ENCODE measurements around the gene FAM83E. TPM values are rescaled to one million over a fixed set of nuclear protein-coding genes. Genes with fewer than 3 reads are reported as not detected.
"Not testable (repeated sequence)": the region's sequence is repeated elsewhere in the genome, so short reads cannot be mapped to it uniquely, and the experiment has no call there.

FAM83E gene
- polyA plus RNA-seq, 3 donors = 1.9 to 2.0 (median 1.9) TPM

DNA sequence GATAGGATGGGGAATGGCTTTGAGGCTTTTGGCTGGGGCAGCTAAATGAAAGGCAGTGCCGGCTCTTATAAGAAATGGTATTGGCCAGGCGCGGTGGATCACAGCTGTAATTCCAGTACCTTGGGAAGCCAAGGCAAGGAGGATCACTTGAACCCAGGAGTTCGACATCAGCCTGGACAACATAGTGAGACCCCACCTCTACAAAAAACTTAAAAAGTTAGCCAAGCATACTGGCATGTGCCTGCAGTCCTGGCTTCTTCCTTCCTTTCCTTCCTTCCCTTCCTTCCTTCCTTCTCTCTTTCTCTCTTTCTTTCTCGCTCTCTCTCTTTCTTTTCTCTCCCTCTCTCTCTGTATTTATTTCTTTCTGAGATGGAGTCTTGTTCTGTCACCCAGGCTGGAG is 28.0 kb upstream of the FAM83E start:
- no peak for DNase-seq

DNA sequence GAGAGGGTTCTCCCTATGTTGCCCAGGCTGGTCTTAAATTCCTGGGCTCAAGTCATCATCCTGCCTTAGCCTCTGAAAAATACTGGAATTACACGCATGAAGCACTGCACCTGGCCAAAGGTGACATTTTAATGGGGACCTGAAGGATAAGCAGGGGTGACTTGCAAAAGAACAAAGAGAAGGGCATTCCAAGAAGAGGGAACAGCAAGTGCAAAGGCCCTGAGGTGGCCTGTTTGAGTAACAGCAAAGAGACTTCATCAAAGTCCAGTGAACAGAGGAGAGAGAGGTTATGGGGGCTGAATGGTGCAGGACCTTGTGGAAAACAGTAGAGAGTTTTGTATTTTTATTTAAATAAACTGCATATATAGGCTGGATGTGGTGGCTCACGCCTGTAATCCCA is 27.0 kb upstream of the FAM83E start:
- DNase-seq = no peak

DNA sequence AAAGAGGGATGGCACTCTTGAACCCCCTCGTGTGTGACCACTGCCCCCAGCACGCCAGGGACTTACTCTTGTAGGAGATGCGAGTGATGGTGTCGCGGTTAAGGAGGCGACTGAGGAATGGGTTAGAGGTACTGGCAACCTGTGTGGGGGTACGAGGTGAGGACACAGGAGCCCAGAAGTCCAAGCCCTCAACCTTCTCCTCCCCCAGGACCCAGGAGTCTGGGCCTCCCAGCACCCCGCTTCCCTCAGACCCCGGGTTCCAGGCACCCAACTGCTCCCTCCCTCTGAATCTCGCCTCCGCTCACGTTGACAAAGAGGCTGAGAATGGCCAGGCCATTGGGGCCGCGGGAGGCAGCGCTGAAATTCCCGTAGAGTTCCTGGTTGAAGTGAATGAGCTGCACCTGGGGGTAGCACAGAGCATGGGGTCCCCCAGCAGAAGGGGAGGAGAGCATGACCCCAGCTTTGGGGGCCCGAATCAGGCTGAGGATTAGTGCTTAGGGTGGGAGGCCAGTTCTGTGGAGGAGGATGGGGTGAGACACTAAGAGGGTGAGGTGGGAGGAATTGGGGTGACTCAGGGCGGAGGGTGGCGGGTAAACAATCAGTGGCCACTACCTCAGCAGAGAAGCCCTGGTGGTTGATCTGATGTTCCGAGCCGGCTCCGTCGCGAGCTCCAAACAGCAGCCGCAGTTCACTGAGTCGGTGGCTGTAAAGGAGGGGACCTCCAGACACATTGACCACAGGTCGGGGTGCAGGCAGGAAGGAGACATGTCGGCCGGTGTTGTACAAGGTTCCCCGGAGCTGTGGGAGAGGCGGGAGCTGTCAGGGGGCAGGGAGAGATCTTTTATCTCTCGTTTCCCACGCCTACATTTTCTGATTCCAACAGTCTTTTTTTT is 24.9 kb upstream of the FAM83E start:
- no peak for DNase-seq

DNA sequence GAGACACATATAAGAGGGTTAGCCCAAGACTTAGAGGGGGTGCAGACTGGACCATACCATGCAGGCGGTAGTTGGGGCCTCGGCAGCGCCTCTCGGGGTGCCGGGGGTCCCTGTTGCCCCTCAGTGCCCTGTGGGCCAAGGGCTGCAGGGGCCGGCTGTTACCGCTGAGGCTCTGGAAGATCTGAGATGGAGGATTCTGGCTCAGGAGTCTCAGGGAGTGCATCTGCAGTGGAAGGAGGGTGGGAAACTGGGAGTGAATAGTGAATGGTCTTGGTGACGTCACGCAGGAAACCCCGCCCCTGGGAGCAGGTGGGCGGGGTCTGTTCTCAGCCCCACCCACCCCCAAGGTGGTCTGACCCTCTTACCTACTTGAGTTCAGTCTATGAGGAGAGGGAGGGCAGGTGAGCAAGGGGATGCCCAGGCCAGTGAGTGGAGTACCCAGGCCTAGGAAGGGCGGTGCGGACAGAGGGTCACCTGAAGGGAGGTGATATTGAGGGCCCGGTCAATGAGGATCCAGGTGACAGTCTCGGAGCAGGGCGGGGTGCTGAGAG is 24.0 kb upstream of the FAM83E start:
- DNase-seq = no peak

DNA sequence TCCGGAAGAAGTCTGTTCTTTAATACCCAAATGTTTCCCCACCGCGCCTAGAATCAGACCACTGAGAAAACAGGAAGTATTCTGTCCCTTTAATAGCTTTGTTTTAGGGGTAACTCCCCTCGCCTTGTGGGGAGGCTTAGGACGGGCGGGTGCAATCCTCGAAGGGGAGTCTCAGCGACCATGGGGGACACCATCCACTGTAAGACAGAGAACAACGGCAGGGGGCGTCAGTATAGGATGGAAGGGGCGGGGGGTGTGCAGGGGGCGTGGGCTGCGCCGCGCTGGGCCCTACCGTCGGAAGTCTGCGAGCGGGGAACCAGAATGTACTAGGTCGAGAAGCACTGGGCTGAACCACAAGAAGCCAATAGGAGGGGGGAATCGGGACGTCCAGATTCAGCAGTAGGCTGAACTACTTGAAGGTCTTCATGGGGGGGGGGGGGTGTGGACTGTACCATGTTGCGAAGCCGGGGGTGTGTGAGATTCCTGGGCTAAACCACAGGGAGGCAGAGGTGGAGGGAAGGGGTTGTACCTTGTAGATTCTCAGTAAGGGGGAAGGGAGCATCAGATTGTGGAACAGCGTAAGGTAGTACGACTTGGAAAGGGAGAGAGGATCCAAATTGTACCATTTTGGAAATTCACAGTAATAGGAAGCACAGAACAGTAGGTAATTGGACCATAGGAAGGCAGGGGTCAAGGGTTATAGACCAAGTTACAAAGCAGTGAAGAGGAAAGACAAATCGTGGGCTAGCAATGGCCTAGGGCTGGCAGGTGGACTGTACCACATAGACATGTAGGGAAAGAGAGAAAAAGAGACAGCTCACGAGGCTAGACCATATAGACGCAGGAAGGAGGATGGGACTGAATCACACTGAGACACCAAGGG is 23.3 kb upstream of the FAM83E start:
- DNase-seq = peak; percentile 95

DNA sequence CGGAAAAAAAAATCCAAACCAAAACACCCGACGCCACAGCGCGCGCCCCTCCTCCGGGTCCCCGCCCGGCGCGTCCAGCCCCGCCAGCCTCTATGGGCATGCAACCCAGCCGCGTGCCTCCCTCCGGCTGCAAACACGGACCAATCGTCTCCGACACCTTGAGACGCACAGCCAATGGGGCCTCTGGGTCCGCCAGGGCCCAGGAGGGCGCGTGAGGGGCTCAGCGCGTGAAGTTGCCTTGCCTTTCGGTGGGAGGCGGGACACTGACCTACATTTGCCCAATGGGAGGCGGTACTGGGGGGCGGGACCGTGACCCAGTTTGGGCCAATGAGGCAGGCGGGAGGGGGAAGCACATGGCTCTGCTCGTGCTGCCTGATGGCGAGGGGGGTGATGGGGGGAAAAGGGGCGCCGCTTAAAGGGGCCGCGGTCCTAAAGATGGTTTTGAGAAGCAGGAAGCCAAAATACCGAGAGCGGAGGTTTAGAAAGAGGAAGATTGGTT is 22.6 kb upstream of the FAM83E start:
- peak; percentile 99 for DNase-seq

DNA sequence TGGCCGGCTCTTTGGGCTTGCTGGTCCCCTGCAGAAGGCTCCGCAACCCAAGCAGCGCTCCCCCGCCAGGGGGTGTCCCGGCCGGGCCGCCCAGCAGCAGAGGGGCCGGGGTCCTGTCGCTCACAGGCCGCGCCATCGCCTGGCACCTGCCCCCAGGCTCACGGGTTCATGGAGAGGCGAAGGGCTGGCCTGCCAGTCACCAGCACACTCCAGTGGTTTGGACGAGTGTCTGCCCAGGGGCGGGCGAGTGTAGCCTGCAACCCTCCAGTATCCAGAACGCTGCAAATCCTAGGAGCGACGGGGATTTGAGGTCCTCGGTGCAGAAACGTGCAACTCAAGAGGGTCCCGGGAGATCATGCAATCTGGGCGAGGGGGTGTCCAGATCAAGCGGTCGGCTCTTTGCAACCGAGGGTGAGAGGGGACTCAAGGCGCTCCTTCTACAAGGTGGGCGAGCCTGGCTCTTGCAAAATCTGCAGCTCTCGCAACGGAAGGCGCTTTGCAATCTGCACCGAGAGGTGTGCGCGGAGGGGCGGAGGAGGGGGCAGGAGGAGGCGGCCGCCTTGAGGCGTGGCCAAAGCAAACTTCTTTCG is 22.1 kb upstream of the FAM83E start, which contains the start of gene DBP:
Gene DBP, minus strand, starts transcription at position 521 of the 590 bp plus-strand sequence. Its CDS starts 385 bp downstream, at position 136.
- DNase-seq = no peak

DNA sequence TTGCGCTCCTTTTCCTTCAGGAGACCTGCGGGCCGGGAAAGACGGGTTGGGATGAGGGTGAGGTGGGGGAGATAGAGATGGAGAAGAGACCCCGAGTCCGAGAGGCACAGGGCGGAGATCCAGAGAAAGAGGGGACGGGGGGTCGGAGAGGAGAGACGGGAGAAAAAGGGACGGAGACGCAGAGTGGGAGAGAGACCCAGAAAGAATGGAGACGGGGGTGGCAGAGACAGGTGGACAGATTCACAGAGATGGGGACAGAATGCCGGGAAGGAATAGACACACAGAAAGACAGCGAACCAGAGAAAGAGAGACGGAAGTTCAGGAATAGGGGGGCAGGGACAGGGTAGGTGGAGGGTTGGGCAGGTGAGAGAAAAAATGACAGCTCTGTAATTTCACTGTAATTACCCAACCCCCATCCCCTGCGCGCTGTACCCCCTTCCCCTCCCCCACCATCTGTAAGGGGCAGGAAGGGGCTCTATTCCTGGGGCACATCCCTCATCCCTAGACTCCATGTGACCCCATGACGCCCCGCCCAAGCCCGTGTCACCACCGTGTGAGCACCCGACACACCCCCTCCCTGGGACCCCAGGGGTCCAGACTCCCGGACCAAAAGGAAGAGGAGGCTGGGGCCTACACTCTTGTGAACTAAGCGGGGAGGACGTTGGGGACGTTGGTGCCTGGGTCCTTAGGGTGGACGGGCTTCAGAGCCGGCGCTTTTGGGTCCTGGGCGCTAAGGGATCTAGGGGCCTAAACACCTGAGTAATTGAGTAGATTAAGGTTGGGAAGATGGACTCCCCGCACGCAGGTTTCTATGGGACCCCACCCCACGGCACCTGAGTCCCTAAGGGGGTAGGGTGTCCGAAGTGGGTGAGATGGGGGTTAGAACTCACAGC is 21.3 kb upstream of the FAM83E start:
- DNase-seq = no peak

DNA sequence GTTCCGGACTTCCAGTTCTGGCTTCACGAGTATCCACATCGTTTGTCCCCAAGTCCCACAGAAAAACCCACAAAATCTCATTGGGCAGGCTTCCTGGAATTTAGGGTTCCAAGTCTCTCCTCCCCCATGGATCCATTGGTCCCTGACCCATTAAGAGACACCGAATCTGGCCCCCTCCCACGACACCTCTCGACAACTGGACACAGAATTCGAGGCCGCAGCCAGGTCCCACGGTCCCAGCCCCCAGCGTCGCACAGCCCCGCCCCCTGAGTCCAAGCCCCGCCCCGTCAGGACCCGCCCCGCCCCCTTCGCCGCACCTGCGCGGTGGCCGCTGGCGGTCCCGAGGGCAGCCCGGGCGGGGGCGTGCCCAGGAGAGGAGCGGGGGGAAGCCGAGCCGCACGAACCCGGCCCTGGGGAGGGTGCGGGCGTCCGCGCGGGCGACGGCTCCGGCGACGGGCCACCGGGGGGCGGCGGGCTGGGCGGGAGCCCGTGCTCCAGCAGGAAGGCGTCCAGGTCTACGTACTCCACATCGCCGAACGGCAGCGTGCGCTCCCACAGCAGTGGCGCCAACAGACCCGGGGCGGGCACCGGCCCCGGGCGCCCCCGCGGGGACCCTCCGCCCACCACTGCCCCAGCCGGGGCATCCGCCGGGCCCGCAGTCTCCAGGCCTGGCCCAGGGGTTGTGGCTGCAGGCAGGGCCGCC is 20.5 kb upstream of the FAM83E start:
- no peak for DNase-seq

DNA sequence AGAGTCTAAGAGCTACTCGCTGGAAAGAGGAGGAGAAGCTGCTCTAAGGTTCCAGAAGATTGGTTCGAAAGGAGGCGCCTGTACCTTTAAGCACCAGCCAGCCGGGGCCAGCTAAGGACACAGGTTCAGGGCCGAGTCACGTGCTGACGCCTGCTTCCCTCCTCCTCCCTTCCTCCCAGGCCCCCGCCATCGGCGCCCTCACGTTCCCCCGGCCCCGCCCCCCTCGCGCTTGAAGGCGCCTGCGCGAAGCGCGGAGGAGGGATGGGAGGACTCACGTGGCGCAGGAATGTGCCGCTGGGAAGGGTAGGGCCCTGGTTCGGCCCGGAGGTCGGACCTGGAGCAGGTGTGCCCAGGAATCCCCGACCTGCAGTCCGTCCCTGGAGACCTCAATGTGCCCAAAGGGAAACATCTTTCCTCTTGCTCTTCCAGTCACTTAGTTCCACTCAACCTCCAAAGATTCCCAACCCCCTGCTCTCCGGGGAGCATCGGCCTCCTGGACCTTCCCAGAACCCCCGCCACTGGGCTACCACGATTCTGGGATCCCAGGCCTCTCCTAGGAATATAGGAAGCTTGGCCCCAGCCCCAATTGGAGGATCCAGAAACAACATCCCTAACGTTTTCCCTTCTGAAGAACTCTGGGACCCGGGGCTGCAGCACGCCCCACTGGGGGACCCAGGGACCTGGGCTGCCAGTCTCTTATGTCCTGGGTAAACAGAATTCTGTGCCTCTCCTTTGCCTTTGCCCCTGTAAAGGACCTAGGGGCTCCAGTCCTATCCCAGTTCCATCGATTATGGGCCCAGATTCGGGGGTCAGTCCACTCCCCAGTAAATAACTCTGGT is 19.8 kb upstream of the FAM83E start:
- peak; percentile 95 for DNase-seq

DNA sequence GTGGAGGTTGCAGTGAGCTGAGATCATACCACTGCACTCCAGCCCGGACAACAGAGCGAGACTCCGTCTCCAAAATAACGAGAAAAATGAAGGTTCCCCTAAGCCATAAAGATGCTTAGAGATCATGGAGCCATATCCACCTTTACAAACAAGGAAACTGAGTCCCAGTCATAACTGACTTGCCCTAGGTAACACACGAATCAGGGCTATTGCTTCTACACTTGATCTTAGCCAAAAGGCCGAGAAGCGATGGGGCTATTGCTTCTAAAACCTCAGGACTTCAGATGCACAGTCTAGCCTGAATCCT is 19.1 kb upstream of the FAM83E start:
- DNase-seq = no peak

DNA sequence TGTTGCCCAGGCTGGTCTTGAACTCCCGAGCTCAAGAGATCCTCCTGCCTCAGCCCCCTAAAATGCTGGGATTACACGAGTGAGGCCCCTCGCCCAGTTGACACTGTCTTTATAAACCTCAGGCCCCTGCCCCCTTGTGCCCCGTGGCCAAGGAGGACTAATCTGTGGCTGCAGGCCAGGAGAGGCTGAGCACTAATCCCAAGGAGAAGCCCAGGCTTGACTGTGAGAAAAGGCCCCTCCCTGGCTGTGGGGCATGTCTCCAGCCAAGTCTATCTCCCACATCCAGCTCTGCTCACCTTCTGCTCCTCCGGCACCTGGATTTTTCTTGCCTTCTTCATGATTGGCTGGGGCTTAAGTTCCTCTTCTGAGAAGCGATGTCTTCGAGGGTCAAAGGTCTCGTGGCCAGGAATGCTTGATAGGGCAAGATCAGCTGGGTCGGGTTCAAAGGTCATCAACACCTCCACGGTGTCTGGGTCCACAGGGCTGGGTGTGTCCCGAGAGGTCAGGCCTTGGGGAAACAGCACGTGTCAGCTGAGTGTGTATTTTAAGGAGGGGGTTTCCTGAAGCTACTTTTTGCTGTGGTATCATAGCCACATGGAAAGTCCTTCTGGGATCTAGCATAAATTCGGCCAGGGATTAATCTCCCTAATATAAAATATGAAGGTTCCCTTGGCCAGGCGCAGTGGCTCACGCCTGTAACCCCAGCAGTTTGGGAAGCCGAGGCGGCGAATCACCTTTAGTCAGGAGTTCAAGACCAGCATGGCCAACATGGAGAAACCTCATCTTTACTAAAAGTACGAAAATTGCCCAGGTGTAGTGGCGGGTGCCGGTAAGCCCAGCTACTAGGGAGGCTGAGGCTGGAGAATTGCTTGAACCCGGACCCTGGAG is 18.5 kb upstream of the FAM83E start:
- no peak for DNase-seq

DNA sequence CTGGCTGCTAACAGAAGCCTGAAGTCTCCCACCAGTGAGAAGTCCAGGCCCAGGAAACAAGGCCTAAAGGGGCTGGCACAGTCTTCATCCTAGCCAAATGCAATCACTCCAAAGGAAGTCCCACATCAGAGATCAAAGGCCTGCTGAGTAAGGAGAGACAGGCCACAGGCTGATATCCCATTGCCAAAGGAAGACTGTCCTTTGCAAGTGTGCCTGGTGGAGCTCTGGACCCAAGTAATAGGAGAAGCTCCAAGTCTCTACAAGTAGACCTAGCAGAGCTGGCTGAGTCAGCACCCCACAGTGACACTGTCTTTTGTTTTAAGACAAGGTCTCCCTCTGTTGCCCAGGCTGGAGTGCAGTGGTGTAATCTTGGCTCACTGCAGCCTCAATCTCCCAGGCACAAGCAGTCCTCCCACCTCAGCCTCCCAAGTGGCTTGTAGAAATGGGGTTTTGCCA is 17.8 kb upstream of the FAM83E start:
- DNase-seq = no peak

DNA sequence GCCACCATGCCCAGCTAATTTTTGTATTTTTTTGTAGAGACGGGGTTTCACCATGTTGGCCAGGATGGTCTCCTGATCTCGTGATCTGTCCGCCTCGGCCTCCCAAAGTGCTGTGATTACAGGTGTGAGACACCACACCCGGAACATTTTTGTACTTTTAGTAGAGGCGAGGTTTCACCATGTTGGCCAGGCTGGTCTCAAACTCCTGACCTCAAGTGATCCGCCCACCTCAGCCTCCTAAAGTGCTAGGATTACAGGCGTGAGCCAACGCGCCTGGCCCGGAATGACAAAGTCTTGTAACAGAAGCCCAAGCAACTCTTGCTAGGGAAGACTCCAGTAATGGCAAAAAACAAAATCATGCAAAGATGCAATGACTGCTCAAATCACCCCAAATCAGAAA is 17.4 kb upstream of the FAM83E start:
- not testable (repeated sequence) for DNase-seq

DNA sequence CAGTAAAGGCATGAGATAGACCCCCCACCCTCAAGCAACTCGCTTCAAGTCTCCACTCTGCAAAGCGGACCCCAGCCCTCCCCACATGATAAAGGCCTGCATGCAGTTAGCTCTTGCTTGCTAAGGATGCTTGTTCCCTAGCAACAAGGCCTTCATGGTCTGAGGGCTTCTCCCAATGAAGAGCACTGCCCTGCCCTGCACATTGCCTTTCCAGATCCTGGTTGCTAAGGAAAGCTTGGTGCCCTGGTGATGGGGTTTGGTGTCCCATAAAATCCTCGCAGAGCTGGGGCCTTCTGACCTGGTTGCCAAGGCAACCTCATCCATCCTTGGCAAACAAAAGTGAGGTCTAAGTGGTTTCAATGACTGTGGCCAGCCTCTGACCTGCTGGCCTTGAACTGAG is 16.3 kb upstream of the FAM83E start:
- DNase-seq = no peak

DNA sequence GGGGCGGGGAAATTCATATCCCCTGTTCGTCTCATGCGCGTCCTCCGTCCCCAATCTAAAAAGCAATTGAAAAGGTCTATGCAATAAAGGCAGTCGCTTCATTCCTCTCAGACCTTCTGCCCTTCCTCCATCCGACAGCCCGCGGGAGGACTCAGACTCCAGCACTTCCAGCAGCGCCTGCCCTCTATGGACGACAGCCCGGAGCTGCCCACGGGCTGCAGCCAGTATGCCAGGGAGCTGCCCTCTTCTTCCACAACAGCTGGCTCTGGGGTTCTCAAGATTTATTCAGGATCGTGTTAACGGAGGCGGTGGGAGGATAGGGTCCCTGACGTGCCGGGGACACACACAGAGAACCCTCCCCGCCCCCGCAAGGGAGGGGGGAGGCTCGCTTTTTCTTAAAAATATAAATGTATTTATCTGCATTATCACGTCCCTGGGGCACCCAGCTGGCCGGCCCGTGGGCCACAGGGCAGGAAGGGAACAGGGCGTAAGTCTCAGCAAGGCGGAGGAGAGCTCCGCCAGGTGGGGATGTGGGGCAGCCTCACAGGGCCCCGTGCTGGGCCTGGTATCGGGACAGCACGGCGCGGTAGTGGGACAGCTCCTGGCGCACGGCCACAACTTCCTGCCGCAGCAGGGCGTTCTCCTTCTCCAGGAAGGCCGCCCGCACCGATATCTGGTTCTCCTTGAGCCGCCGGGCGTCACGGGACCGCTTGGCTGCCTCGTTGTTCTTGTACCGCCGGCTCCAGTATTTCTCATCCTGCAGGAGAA is 15.6 kb upstream of the FAM83E start:
- DNase-seq = no peak

DNA sequence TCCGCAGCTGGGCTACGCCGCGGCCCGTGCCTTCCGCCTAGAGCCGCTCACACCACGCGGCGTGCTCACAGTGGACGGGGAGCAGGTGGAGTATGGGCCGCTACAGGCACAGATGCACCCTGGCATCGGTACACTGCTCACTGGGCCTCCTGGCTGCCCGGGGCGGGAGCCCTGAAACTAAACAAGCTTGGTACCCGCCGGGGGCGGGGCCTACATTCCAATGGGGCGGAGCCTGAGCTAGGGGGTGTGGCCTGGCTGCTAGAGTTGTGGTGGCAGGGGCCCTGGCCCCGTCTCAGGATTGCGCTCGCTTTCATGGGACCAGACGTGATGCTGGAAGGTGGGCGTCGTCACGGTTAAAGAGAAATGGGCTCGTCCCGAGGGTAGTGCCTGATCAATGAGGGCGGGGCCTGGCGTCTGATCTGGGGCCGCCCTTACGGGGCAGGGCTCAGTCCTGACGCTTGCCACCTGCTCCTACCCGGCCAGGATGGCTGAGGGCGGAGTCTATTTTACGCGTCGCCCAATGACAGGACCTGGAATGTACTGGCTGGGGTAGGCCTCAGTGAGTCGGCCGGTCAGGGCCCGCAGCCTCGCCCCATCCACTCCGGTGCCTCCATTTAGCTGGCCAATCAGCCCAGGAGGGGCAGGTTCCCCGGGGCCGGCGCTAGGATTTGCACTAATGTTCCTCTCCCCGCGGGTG is 14.9 kb upstream of the FAM83E start:
- DNase-seq = no peak

All from renal pelvis (tissue), 4 donors.